Astrocyte (in vitro differentiated cells and primary cell): ENCODE measurements around the gene ZFP36L2. TPM values are rescaled to one million over a fixed set of nuclear protein-coding genes. Genes with fewer than 3 reads are reported as not detected.

ENCODE experiments used
- DNase-seq: peaks from one replicate; pipeline ENCODE4 v3.0.0-alpha.2; 2010; ENCODE audit warnings: low read depth
- FAIRE-seq: peaks from 2 replicates; lab custom pipeline; 2011; peaks lifted over from hg19 to GRCh38; lab: Jason Lieb, UNC
- H2AFZ ChIP-seq: 2 replicates; pipeline ENCODE4 v1.6.0; 2012; ENCODE audit warnings: low read depth, low read length, inconsistent platforms
- H3K27ac ChIP-seq: 2 replicates; pipeline ENCODE4 v1.5.1; 2011; ENCODE audit warnings: low read depth, low read length, inconsistent platforms
- H3K27me3 ChIP-seq: 2 replicates; pipeline ENCODE4 v1.6.0; 2011; ENCODE audit warnings: low read length, inconsistent platforms; ENCODE audit not compliant: insufficient read depth
- H3K36me3 ChIP-seq: 2 replicates; pipeline ENCODE4 v1.5.1; 2011; ENCODE audit warnings: low read length, inconsistent platforms; ENCODE audit not compliant: insufficient read depth
- H3K4me1 ChIP-seq: 2 replicates; pipeline ENCODE4 v1.5.1; 2011; ENCODE audit warnings: low read length, inconsistent platforms; ENCODE audit not compliant: insufficient read depth
- H3K4me2 ChIP-seq: 2 replicates; pipeline ENCODE4 v1.6.0; 2012; ENCODE audit warnings: low read length, inconsistent platforms
- H3K4me3 ChIP-seq: 2 replicates; pipeline ENCODE4 v1.5.1; 2011; ENCODE audit warnings: low read depth, mild to moderate bottlenecking, low read length, inconsistent platforms; ENCODE audit not compliant: insufficient read depth
- H3K79me2 ChIP-seq: 2 replicates; pipeline ENCODE4 v1.6.0; 2012; ENCODE audit warnings: mild to moderate bottlenecking, low read length, inconsistent platforms; ENCODE audit not compliant: insufficient read depth
- H3K9ac ChIP-seq: 2 replicates; pipeline ENCODE4 v1.6.0; 2012; ENCODE audit warnings: mild to moderate bottlenecking, low read length, inconsistent platforms
- H3K9me3 ChIP-seq: 2 replicates; pipeline ENCODE4 v1.5.1; 2012; ENCODE audit warnings: low read depth, mild to moderate bottlenecking, low read length, inconsistent platforms; ENCODE audit not compliant: insufficient read depth
- H4K20me1 ChIP-seq: 2 replicates; pipeline ENCODE4 v1.6.0; 2012; ENCODE audit warnings: low read length, inconsistent platforms; ENCODE audit not compliant: insufficient read depth
- H3K27ac Mint-ChIP-seq: one replicate; pipeline ENCODE4 v1.8.0; 2021; ENCODE audit warnings: mild to moderate bottlenecking, mixed read lengths; ENCODE audit not compliant: unreplicated experiment
- H3K27me3 Mint-ChIP-seq: one replicate; pipeline ENCODE4 v1.8.0; 2021; ENCODE audit warnings: low read depth, mixed read lengths; ENCODE audit not compliant: unreplicated experiment
- H3K36me3 Mint-ChIP-seq: one replicate; pipeline ENCODE4 v1.8.0; 2021; ENCODE audit warnings: low read depth, mixed read lengths; ENCODE audit not compliant: unreplicated experiment
- H3K4me1 Mint-ChIP-seq: one replicate; pipeline ENCODE4 v1.8.0; 2021; ENCODE audit warnings: low read depth, mixed read lengths; ENCODE audit not compliant: unreplicated experiment
- H3K4me3 Mint-ChIP-seq: one replicate; pipeline ENCODE4 v1.8.0; 2021; ENCODE audit warnings: mild to moderate bottlenecking, moderate library complexity, mixed read lengths; ENCODE audit not compliant: unreplicated experiment
- H3K9me3 Mint-ChIP-seq: one replicate; pipeline ENCODE4 v1.8.0; 2021; ENCODE audit warnings: mild to moderate bottlenecking, mixed read lengths; ENCODE audit not compliant: unreplicated experiment
- CTCF ChIP-seq: IDR thresholded peaks from 2 replicates; pipeline ENCODE4 v1.5.1; 2011; ENCODE audit warnings: low read depth, mild to moderate bottlenecking, inconsistent platforms, low read length, moderate library complexity; ENCODE audit not compliant: insufficient read depth
- EZH2 ChIP-seq: IDR thresholded peaks from 2 replicates; pipeline ENCODE4 v1.6.1; 2012; ENCODE audit warnings: mild to moderate bottlenecking, low read length, inconsistent platforms; ENCODE audit not compliant: insufficient read depth
- total RNA-seq: library from RNA; stranded (reverse); gene quantifications from 2 replicates; pipeline ENCODE4 v1.2.1, GENCODE V29; 2021

The ZFP36L2 gene
- total RNA-seq, 1 donor from 2014 or later = 49.5 TPM

GRCh38 chr2:43239981-43240765 lies 13.8 kb upstream of the ZFP36L2 start:
- DNase-seq = no peak
- Histone ChIP-seq H3K27ac (no peak overlapping the region), H3K9ac (no peak overlapping the region), H3K4me2 (no peak overlapping the region), H2AFZ (no peak overlapping the region), H3K4me3 (no peak overlapping the region), H3K79me2 (no peaks in the 10 kb centered on the region), H3K9me3 (no peaks in the 10 kb centered on the region), H3K27me3 (no peaks in the 10 kb centered on the region), H3K36me3 (no peaks in the 10 kb centered on the region), H4K20me1 (no peaks in the 10 kb centered on the region), H3K4me1 (peaks cover 4% of the 10 kb centered on the region)
- Mint-ChIP-seq H3K36me3 (peaks cover 6% of the 10 kb centered on the region), H3K4me3 (no peak overlapping the region), H3K4me1 (peaks cover 4% of the 10 kb centered on the region), H3K27me3 (no peaks in the 10 kb centered on the region), H3K27ac (no peak overlapping the region), H3K9me3 (no peaks in the 10 kb centered on the region)
- TF ChIP-seq EZH2 (no peak), CTCF (no peak)
- FAIRE-seq = no peak

GRCh38 chr2:43238813-43239212 lies 12.4 kb upstream of the ZFP36L2 start:
- Mint-ChIP-seq H3K4me1 (peaks cover 3% of the 10 kb centered on the region), H3K36me3 (peaks cover 5% of the 10 kb centered on the region), H3K4me3 (no peak overlapping the region), H3K9me3 (no peaks in the 10 kb centered on the region), H3K27ac (peak overlapping the region; percentile 66), H3K27me3 (no peaks in the 10 kb centered on the region)
- FAIRE-seq (no peak), DNase-seq (peak; percentile 13)
- no peak overlapping the region for H3K27ac ChIP-seq
- H3K27me3 ChIP-seq = no peaks in the 10 kb centered on the region
- no peak overlapping the region for H2AFZ ChIP-seq
- H3K4me1 ChIP-seq = peaks cover 4% of the 10 kb centered on the region
- H3K9me3 ChIP-seq = no peaks in the 10 kb centered on the region
- no peak overlapping the region for H3K9ac ChIP-seq
- no peak overlapping the region for H3K4me3 ChIP-seq
- TF ChIP-seq CTCF (no peak), EZH2 (no peak)
- no peaks in the 10 kb centered on the region for H3K79me2 ChIP-seq
- no peaks in the 10 kb centered on the region for H4K20me1 ChIP-seq
- no peaks in the 10 kb centered on the region for H3K36me3 ChIP-seq
- H3K4me2 ChIP-seq = no peak overlapping the region

- no peaks in the 10 kb centered on the region for H3K27me3 ChIP-seq
- TF ChIP-seq CTCF = no peak
- no peak for TF ChIP-seq EZH2
- no peak overlapping the region for H2AFZ ChIP-seq
- Mint-ChIP-seq H3K4me3 (no peak overlapping the region), H3K4me1 (peaks cover 3% of the 10 kb centered on the region), H3K9me3 (no peaks in the 10 kb centered on the region), H3K36me3 (peaks cover 5% of the 10 kb centered on the region), H3K27me3 (no peaks in the 10 kb centered on the region), H3K27ac (no peak overlapping the region)
- FAIRE-seq = no peak
- peak; percentile 81 for DNase-seq
- H3K36me3 ChIP-seq = no peaks in the 10 kb centered on the region
- peaks cover 4% of the 10 kb centered on the region for H3K4me1 ChIP-seq
- H3K79me2 ChIP-seq = no peaks in the 10 kb centered on the region
- no peak overlapping the region for H3K4me3 ChIP-seq
- no peaks in the 10 kb centered on the region for H4K20me1 ChIP-seq
- no peak overlapping the region for H3K4me2 ChIP-seq
- H3K9ac ChIP-seq = no peak overlapping the region
- H3K27ac ChIP-seq = no peak overlapping the region
- H3K9me3 ChIP-seq = no peaks in the 10 kb centered on the region
Observed at GRCh38 chr2:43238176-43238575, 11.8 kb upstream of the ZFP36L2 start.
